Transverse colon (tissue), 4 donors: ENCODE results near the gene NDUFA3. TPM values are rescaled to one million over a fixed set of nuclear protein-coding genes. Genes with fewer than 3 reads are reported as not detected.

Experiments used
- DNase-seq: peaks from one replicate; pipeline ENCODE4 v3.0.0-alpha.2; 2019
- H3K27ac ChIP-seq, 4 donors: fragments of 200-600 bp; sonication (generic); 2 replicates each; pipeline ENCODE4 v1.5.1; 2016 to 2018; ENCODE audit warnings: inconsistent platforms in 4 of 4
- H3K27me3 ChIP-seq: fragments of 200-600 bp; sonication (generic); 2 replicates; pipeline ENCODE4 v1.5.1; 2017; ENCODE audit warnings: inconsistent platforms
- H3K36me3 ChIP-seq, 4 donors: fragments of 200-600 bp; sonication (generic); 2 replicates each; pipeline ENCODE4 v1.5.1; 2017 to 2019; ENCODE audit warnings: inconsistent platforms in 4 of 4
- H3K4me1 ChIP-seq, 4 donors: fragments of 200-600 bp; sonication (generic); 2 replicates each; pipeline ENCODE4 v1.5.1; 2017 to 2020; ENCODE audit warnings: inconsistent platforms in 4 of 4
- H3K4me3 ChIP-seq, 4 donors: fragments of 200-600 bp; sonication (generic); 1 replicate in 1 of 4; 2 replicates in 3 of 4; pipeline versions ENCODE4 v1.5.1 to v1.6.1; 2017 to 2019; ENCODE audit warnings: inconsistent platforms in 4 of 4
- H3K9me3 ChIP-seq, 2 donors: fragments of 200-600 bp; sonication (generic); 2 replicates each; pipeline ENCODE4 v1.5.1; 2017 to 2019; ENCODE audit warnings: inconsistent platforms in 2 of 2
- CTCF ChIP-seq, 5 experiments: fragments of 200-600 bp in 3 of 5; fragments of 450-650 bp in 2 of 5; sonication (generic) in 3 of 5; IDR thresholded peaks; 1 replicate in 2 of 5; 2 replicates in 3 of 5; pipeline ENCODE4 v1.5.1; 2016 to 2017; ENCODE audit warnings: antibody characterized with exemption in 5 of 5, inconsistent platforms in 3 of 5, mild to moderate bottlenecking in 2 of 5, moderate library complexity in 1 of 5
- EP300 ChIP-seq: sonication (generic); formaldehyde crosslinking; IDR thresholded peaks from one replicate; pipeline ENCODE4 v1.6.1; 2017; ENCODE audit warnings: antibody characterized with exemption, low read depth
- POLR2A ChIP-seq: fragments of 450-650 bp; IDR thresholded peaks from one replicate; pipeline ENCODE4 v1.6.1; 2016; ENCODE audit warnings: antibody characterized with exemption, mild to moderate bottlenecking, moderate library complexity
- POLR2AphosphoS5 ChIP-seq, 3 donors: sonication (generic); formaldehyde crosslinking; IDR thresholded peaks; one replicate each; pipeline ENCODE4 v1.6.1; 2016; ENCODE audit warnings: antibody characterized with exemption in 3 of 3
- WGBS, 2 donors: methylation state at CpG; one replicate each; pipeline ENCODE4 v1.1.5; 2018; ENCODE audit warnings: low coverage in 1 of 2; 5-methylcytosine and 5-hydroxymethylcytosine counted together
- in situ Hi-C, 4 donors: fragments of 200-750 bp; cut with MboI; loops; one replicate each; pipeline versions ENCODE4 v1.15.0 to v1.15.1; 2017; ENCODE audit warnings: low sequenced_read_pairs in 3 of 4, low pct_ligation_motif_present in 1 of 4, low pct_unique_long_range_greater_than_20kb in 1 of 4
- intact Hi-C: fragments of 100-400 bp; cut with DNase I; formaldehyde crosslinking; loops from one replicate; pipeline ENCODE4 v1.15.1; 2023; ENCODE audit warnings: low total_unique reads
- total RNA-seq, 4 donors: library from RNA; depleted of rRNA; stranded (reverse); fragments of >200 nt; gene quantifications; one replicate each; pipeline ENCODE4 v1.1.0, GENCODE V29; 2016

The NDUFA3 gene
- total RNA-seq, 4 donors from 2014 or later, result 25.4 to 316 (median 97.3) TPM

GRCh38 chr19:54073829-54074228, 28.8 kb upstream of the NDUFA3 start:
- Histone ChIP-seq H3K27me3 (no peaks in the 10 kb centered on the region), H3K27ac (no peak overlapping the region), H3K4me1 (no peaks in the 10 kb centered on the region), H3K4me3 (no peak overlapping the region), H3K9me3 (no peaks in the 10 kb centered on the region), H3K36me3 (no peaks in the 10 kb centered on the region)
- 90% methylated on average over 10 of the region's 10 CpGs; no CpG with 5 or more reads in 1 of the 2 donors for WGBS, 2 donors
- TF ChIP-seq POLR2AphosphoS5 (IDR thresholded peaks at IDR 0.05), result no peak
- TF ChIP-seq CTCF (IDR thresholded peaks at IDR 0.05), result no peak
- no peak for TF ChIP-seq POLR2A
- no peak for TF ChIP-seq EP300
- no peak for DNase-seq
- in situ Hi-C loops, result no loop called here
- intact Hi-C loops, result no loop called here

- H3K36me3 ChIP-seq, result no peaks in the 10 kb centered on the region
- no peaks in the 10 kb centered on the region for H3K4me1 ChIP-seq
- 81 to 90% methylated on average over 2 to 9 of the region's 9 CpGs for WGBS, 2 donors
- no peak overlapping the region for H3K27ac ChIP-seq
- no peak for DNase-seq
- intact Hi-C loops, result no loop called here
- TF ChIP-seq POLR2A (no peak), CTCF (IDR thresholded peaks at IDR 0.05) (no peak), POLR2AphosphoS5 (IDR thresholded peaks at IDR 0.05) (no peak), EP300 (no peak)
- H3K27me3 ChIP-seq, result no peaks in the 10 kb centered on the region
- no peaks in the 10 kb centered on the region for H3K9me3 ChIP-seq
- in situ Hi-C loops, result no loop called here
- H3K4me3 ChIP-seq, result no peak overlapping the region
Observed at GRCh38 chr19:54074851-54075250, 27.8 kb upstream of the NDUFA3 start.

- no peak for TF ChIP-seq CTCF (IDR thresholded peaks at IDR 0.05)
- no peak for TF ChIP-seq EP300
- TF ChIP-seq POLR2A, result no peak
- TF ChIP-seq POLR2AphosphoS5 (IDR thresholded peaks at IDR 0.05), result no peak
- H3K4me3 ChIP-seq, result no peak overlapping the region
- no peaks in the 10 kb centered on the region for H3K9me3 ChIP-seq
- H3K27me3 ChIP-seq, result no peaks in the 10 kb centered on the region
- intact Hi-C loops (no loop called here), in situ Hi-C loops (no loop called here)
- WGBS, 2 donors, result 46 to 72% methylated on average over 2 to 5 of the region's 5 CpGs
- no peaks in the 10 kb centered on the region for H3K4me1 ChIP-seq
- no peaks in the 10 kb centered on the region for H3K36me3 ChIP-seq
- no peak for DNase-seq
- no peak overlapping the region for H3K27ac ChIP-seq
Observed at GRCh38 chr19:54077334-54077733, 25.3 kb upstream of the NDUFA3 start.

GRCh38 chr19:54081032-54081431, 21.6 kb upstream of the NDUFA3 start, which contains the start of gene TARM1:
TSS of gene TARM1 (minus strand) at chr19:54081365. CDS start at chr19:54081340, 25 bp downstream.
- Histone ChIP-seq H3K9me3 (no peaks in the 10 kb centered on the region), H3K4me1 (no peaks in the 10 kb centered on the region), H3K4me3 (no peak within 1 kb of the TSS), H3K27ac (no peak within 1 kb of the TSS), H3K27me3 (no peaks in the 10 kb centered on the region), H3K36me3 (no peaks in the 10 kb centered on the region)
- no peak for DNase-seq
- intact Hi-C loops (no loop called here), in situ Hi-C loops (no loop called here)
- WGBS, 2 donors, result 79 to 84% methylated on average over 2 to 7 of the region's 7 CpGs
- TF ChIP-seq POLR2A (no peak), POLR2AphosphoS5 (IDR thresholded peaks at IDR 0.05) (no peak), EP300 (no peak), CTCF (IDR thresholded peaks at IDR 0.05) (no peak)
